SK-N-SH (cell line): ENCODE data around the gene KRTAP2-3. TPM values are rescaled to one million over a fixed set of nuclear protein-coding genes. Genes with fewer than 3 reads are reported as not detected.

ENCODE experiments used
- CTCF ChIA-PET: fragments of 300-600, 350-600 bp; formaldehyde crosslinking; extraction: SDS; loops from one replicate; lab custom pipeline; 2021; lab: Yijun Ruan, JAX
- POLR2A ChIA-PET: fragments of 350-600 bp; sonication (Branson Sonifier 250); formaldehyde crosslinking; extraction: SDS; loops from one replicate; lab custom pipeline; 2020; ENCODE audit warnings: antibody characterized with exemption, inconsistent platforms; lab: Yijun Ruan, JAX
- DNase-seq: peaks from one replicate; pipeline ENCODE4 v3.0.0; 2012
- H2AFZ ChIP-seq: fragments of 200-600 bp; sonication (generic); 2 replicates; pipeline ENCODE4 v1.8.1; 2016; ENCODE audit warnings: antibody characterized with exemption, mild to moderate bottlenecking, low read depth
- H3F3A ChIP-seq: fragments of 200-600 bp; sonication (generic); replicated peaks from 2 replicates; pipeline ENCODE3; 2016; ENCODE audit warnings: antibody characterized with exemption, mild to moderate bottlenecking; ENCODE audit not compliant: insufficient read depth
- H3K27ac ChIP-seq, 2 experiments: fragments of 200-500 bp in 1 of 2; fragments of 200-600 bp in 1 of 2; sonication (Bioruptor generic) in 1 of 2; sonication (generic), shearing (Covaris generic) in 1 of 2; 2 replicates each; pipeline versions ENCODE4 v1.5.1 to v1.6.1; 2014 to 2016; ENCODE audit warnings: low read depth in 2 of 2, inconsistent platforms in 1 of 2, low read length in 1 of 2, mild to moderate bottlenecking in 1 of 2, mixed read lengths in 1 of 2
- H3K27me3 ChIP-seq: fragments of 200-600 bp; sonication (generic), shearing (Covaris generic); 2 replicates; pipeline ENCODE4 v1.6.1; 2016; ENCODE audit warnings: mixed run types; ENCODE audit not compliant: insufficient read depth
- H3K36me3 ChIP-seq, 2 experiments: fragments of 200-500 bp in 1 of 2; fragments of 200-600 bp in 1 of 2; sonication (Bioruptor generic) in 1 of 2; sonication (generic) in 1 of 2; replicated peaks in 1 of 2; 2 replicates each; pipeline versions ENCODE3 to v1.5.1; 2014 to 2016; ENCODE audit warnings: low read length in 1 of 2, mild to moderate bottlenecking in 1 of 2; ENCODE audit not compliant: insufficient read depth in 2 of 2, control insufficient read depth in 1 of 2
- H3K4me1 ChIP-seq, 2 experiments: fragments of 200-500 bp in 1 of 2; fragments of 200-600 bp in 1 of 2; sonication (Bioruptor generic) in 1 of 2; sonication (generic), shearing (Covaris generic) in 1 of 2; 2 replicates each; pipeline versions ENCODE4 v1.5.1 to v1.6.1; 2014 to 2016; ENCODE audit warnings: low read depth in 1 of 2, low read length in 1 of 2, mixed run types in 1 of 2; ENCODE audit not compliant: insufficient read depth in 2 of 2, control insufficient read depth in 1 of 2
- H3K4me2 ChIP-seq: fragments of 200-600 bp; sonication (generic), shearing (Covaris generic); 2 replicates; pipeline ENCODE4 v1.6.1; 2017; ENCODE audit warnings: mixed run types
- H3K4me3 ChIP-seq, 2 experiments: fragments of 200-500 bp in 1 of 2; fragments of 200-600 bp in 1 of 2; sonication (Bioruptor generic) in 1 of 2; sonication (generic), shearing (Covaris generic) in 1 of 2; 2 replicates each; pipeline versions ENCODE4 v1.5.1 to v1.8.1; 2014 to 2016; ENCODE audit warnings: low read depth in 2 of 2, inconsistent platforms in 1 of 2, low read length in 1 of 2, mild to moderate bottlenecking in 1 of 2, mixed read lengths in 1 of 2, moderate library complexity in 1 of 2
- H3K79me2 ChIP-seq: fragments of 200-600 bp; sonication (generic); 2 replicates; pipeline ENCODE4 v1.8.1; 2017; ENCODE audit warnings: mild to moderate bottlenecking; ENCODE audit not compliant: insufficient read depth
- H3K9ac ChIP-seq: fragments of 200-600 bp; sonication (generic); 2 replicates; pipeline ENCODE4 v1.6.1; 2017; ENCODE audit warnings: mixed run types
- H3K9me2 ChIP-seq: fragments of 200-600 bp; sonication (generic); 2 replicates; pipeline ENCODE4 v1.6.1; 2017; ENCODE audit warnings: mixed run types
- H3K9me3 ChIP-seq: fragments of 200-600 bp; sonication (generic); 2 replicates; pipeline ENCODE4 v1.6.1; 2017; ENCODE audit warnings: mixed run types, mild to moderate bottlenecking, moderate library complexity
- H4K20me1 ChIP-seq: fragments of 200-600 bp; sonication (generic); 2 replicates; pipeline ENCODE4 v1.6.1; 2017; ENCODE audit warnings: mild to moderate bottlenecking, mixed run types; ENCODE audit not compliant: insufficient read depth
- CTCF ChIP-seq: fragments of 200-600 bp; sonication (generic); IDR thresholded peaks from 2 replicates; pipeline ENCODE4 v1.6.1; 2017; ENCODE audit warnings: antibody characterized with exemption, mild to moderate bottlenecking, moderate library complexity
- EP300 ChIP-seq, 2 experiments: IDR thresholded peaks; 2 replicates each; pipeline versions ENCODE4 v1.4.0 to v1.6.1; 2012; ENCODE audit warnings: borderline replicate concordance in 1 of 2, low read depth in 1 of 2, low read length in 1 of 2
- FOXJ3 ChIP-seq: sonication (generic); formaldehyde crosslinking; IDR thresholded peaks from 2 replicates; pipeline ENCODE4 v1.5.1; 2020; ENCODE audit warnings: mild to moderate bottlenecking, missing genetic modification reagents
- FOXM1 ChIP-seq: IDR thresholded peaks from 2 replicates; pipeline ENCODE4 v1.4.0; 2012; ENCODE audit warnings: low read depth, mild to moderate bottlenecking
- GABPA ChIP-seq: IDR thresholded peaks from 2 replicates; pipeline ENCODE4 v1.4.0; 2012; ENCODE audit warnings: low read depth, mild to moderate bottlenecking
- JUND ChIP-seq: IDR thresholded peaks from 2 replicates; pipeline ENCODE4 v1.4.0; 2012
- MEF2A ChIP-seq: IDR thresholded peaks from 2 replicates; pipeline ENCODE4 v1.4.0; 2012; ENCODE audit warnings: low read depth, borderline replicate concordance
- REST ChIP-seq: IDR thresholded peaks from 2 replicates; pipeline ENCODE4 v1.6.1; 2012; ENCODE audit warnings: mild to moderate bottlenecking, low read depth, low read length, moderate library complexity
- RXRA ChIP-seq: IDR thresholded peaks from 2 replicates; pipeline ENCODE4 v1.4.0; 2012; ENCODE audit warnings: low read depth, mild to moderate bottlenecking, borderline replicate concordance
- SIN3A ChIP-seq: IDR thresholded peaks from 2 replicates; pipeline ENCODE4 v1.6.1; 2012; ENCODE audit warnings: low read depth, mild to moderate bottlenecking, low read length, moderate library complexity, borderline replicate concordance
- SMC3 ChIP-seq: IDR thresholded peaks from 2 replicates; pipeline ENCODE4 v1.6.1; 2012; ENCODE audit warnings: low read depth, low read length, improper control_type of control experiment
- TAF1 ChIP-seq: IDR thresholded peaks from 2 replicates; pipeline ENCODE4 v1.6.1; 2012; ENCODE audit warnings: low read depth, mild to moderate bottlenecking, low read length, moderate library complexity, borderline replicate concordance
- TCF12 ChIP-seq: IDR thresholded peaks from 2 replicates; pipeline ENCODE4 v1.4.0; 2012
- TEAD4 ChIP-seq: IDR thresholded peaks from 2 replicates; pipeline ENCODE4 v1.4.0; 2012; ENCODE audit warnings: mild to moderate bottlenecking, borderline replicate concordance; ENCODE audit not compliant: insufficient read depth
- USF2 ChIP-seq: fragments of 150-350 bp; IDR thresholded peaks from 2 replicates; pipeline ENCODE4 v1.6.1; 2017; ENCODE audit warnings: antibody characterized with exemption, low read length, low read depth, borderline replicate concordance
- YY1 ChIP-seq: IDR thresholded peaks from 2 replicates; pipeline ENCODE4 v1.4.0; 2012; ENCODE audit warnings: low read depth, mild to moderate bottlenecking
- ZBTB33 ChIP-seq: IDR thresholded peaks from 2 replicates; pipeline ENCODE4 v1.4.0; 2012; ENCODE audit warnings: low read depth, borderline replicate concordance
- WGBS: methylation state at CpG from one replicate; pipeline ENCODE4 v1.1.6; 2017; ENCODE audit warnings: low lambda C conversion rate; 5-methylcytosine and 5-hydroxymethylcytosine counted together
- polyA plus RNA-seq, 3 experiments: library from polyadenylated mRNA; depleted of rRNA; stranded (reverse); fragments of >200 nt; gene quantifications; 2 replicates each; pipeline ENCODE4 v1.2.3, GENCODE V29; 2012

KRTAP2-3 gene
- polyA plus RNA-seq, 1 of the 3 experiments (the other 2 are of a cell fraction) = 0.39 TPM

- peaks cover 31% of the 10 kb centered on the region; the same call in 1 of the 2 replicates for H3K27me3 ChIP-seq
- no peaks in the 10 kb centered on the region for H3K36me3 ChIP-seq
- no peaks in the 10 kb centered on the region for H3K9me3 ChIP-seq
- no peak overlapping the region for H3K9ac ChIP-seq
- H3K9me2 ChIP-seq = no peaks in the 10 kb centered on the region
- no peak overlapping the region for H3K4me2 ChIP-seq
- H3K79me2 ChIP-seq = no peaks in the 10 kb centered on the region
- H3K27ac ChIP-seq = no peak overlapping the region
- ChIA-PET CTCF (no interaction called here), POLR2A (no interaction called here)
- H4K20me1 ChIP-seq = no peaks in the 10 kb centered on the region
- H3F3A ChIP-seq = no peaks in the 10 kb centered on the region
- TF ChIP-seq TCF12 (no peak), CTCF (no peak), USF2 (no peak), TAF1 (no peak), RXRA (no peak), YY1 (no peak), MEF2A (no peak), GABPA (no peak), SIN3A (no peak), FOXM1 (no peak), SMC3 (no peak), FOXJ3 (CRISPR knock-in tag) (no peak), EP300 (IDR thresholded peaks at IDR 0.05; ENCODE audit: borderline replicate concordance in 1 of 2, low read depth in 1 of 2, low read length in 1 of 2) (no peak), ZBTB33 (no peak), JUND (no peak)
- no peak overlapping the region for H2AFZ ChIP-seq
- no peak for DNase-seq
- no peaks in the 10 kb centered on the region for H3K4me1 ChIP-seq
- H3K4me3 ChIP-seq = no peak overlapping the region
These were observed 49.5 kb downstream of the KRTAP2-3 start for GRCh38 chr17:41010441-41010840.

- H2AFZ ChIP-seq = no peak overlapping the region
- H3K79me2 ChIP-seq = no peaks in the 10 kb centered on the region
- TF ChIP-seq USF2 = no peak
- no peak for TF ChIP-seq REST
- no peak for TF ChIP-seq TEAD4
- TF ChIP-seq EP300 (IDR thresholded peaks at IDR 0.05; ENCODE audit: borderline replicate concordance in 1 of 2, low read depth in 1 of 2, low read length in 1 of 2) = no peak
- TF ChIP-seq, all 33 proteins: peak for 0
- no peaks in the 10 kb centered on the region for H3K9me3 ChIP-seq
- ChIA-PET CTCF (interaction anchor here (0.6 kb wide), 1 partner anchor 73 kb away, joined by 3 read pairs; no protein-coding TSS in a partner anchor), POLR2A (no interaction called here)
- H3K27ac ChIP-seq = no peak overlapping the region
- no peak overlapping the region for H3K4me3 ChIP-seq
- H3K27me3 ChIP-seq = peaks cover 31% of the 10 kb centered on the region; the same call in 1 of the 2 replicates
- H3F3A ChIP-seq = no peaks in the 10 kb centered on the region
- no peaks in the 10 kb centered on the region for H3K36me3 ChIP-seq
- H3K4me2 ChIP-seq = no peak overlapping the region
- H3K9me2 ChIP-seq = no peaks in the 10 kb centered on the region
- no peaks in the 10 kb centered on the region for H3K4me1 ChIP-seq
- H3K9ac ChIP-seq = no peak overlapping the region
- WGBS = 6% methylated on average over 1 of the region's 1 CpG
- no peaks in the 10 kb centered on the region for H4K20me1 ChIP-seq
- DNase-seq = no peak
These were observed 50.0 kb downstream of the KRTAP2-3 start for GRCh38 chr17:41009936-41010335.
